ENCODE results near the gene FMNL1. TPM values are rescaled to one million over a fixed set of nuclear protein-coding genes. Genes with fewer than 3 reads are reported as not detected.

The FMNL1 gene
- total and polyA plus RNA-seq, 10 of the 15 experiments (the other 5 are each of a cell fraction or from before 2014, with no cell fraction given), result 3.3 to 108 (median 19.5) TPM

DNA sequence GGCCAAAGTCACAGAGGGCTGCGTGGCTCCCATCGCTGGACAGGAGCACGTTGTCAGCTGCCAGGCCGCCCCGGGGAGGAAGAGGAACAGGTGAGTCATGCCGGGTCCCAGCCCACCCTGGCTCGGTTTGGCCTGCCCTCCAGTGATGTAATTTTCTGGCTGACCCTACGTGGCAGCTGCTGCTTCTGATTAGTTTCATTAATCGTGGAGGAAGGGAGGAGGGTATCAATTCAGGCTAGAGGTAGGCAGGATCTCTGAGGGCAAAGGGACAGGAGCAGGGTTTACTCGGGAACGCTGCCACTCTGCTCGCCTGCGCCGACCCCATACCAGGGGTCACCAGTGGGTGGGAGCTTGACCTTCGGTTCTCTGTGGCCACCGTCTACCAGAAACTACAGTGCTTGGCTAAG lies 51.9 kb downstream of the FMNL1 start:
- SMC1A ChIA-PET (ENCODE audit: uncharacterized antibody, unreplicated experiment), result interaction anchor here (1.1 to 6.0 kb wide), 2 partner anchors 54 to 113 kb away, joined by 3 to 184 read pairs; no protein-coding TSS in a partner anchor
- CTCF ChIA-PET, result interaction anchor here (1.7 to 10.7 kb wide), 4 partner anchors 38 to 114 kb away, joined by 3 to 291 read pairs (median 149); partner anchors contain the start of genes FMNL1 and MAP3K14
- no peak overlapping the region for H3K4me2 ChIP-seq (ENCODE audit: control insufficient read depth, insufficient read depth)
- BruUV-seq (replicated peaks), result no TSS peak
- ATAC-seq (no peak), DNase-seq (ENCODE audit: low read depth, low spot score) (no peak), FAIRE-seq (no peak)
- H3K9ac ChIP-seq (ENCODE audit: control insufficient read depth, insufficient read depth, low read length), result no peak overlapping the region
- RAD21 ChIA-PET (ENCODE audit: unreplicated experiment), result interaction anchor here (1.6 kb wide), 1 partner anchor 55 kb away, joined by 3 read pairs; no protein-coding TSS in a partner anchor
- POLR2A ChIA-PET, result no interaction called here
- no peaks in the 10 kb centered on the region for H3K9me3 ChIP-seq (replicated peaks; ENCODE audit: control insufficient read depth, insufficient read depth, low read length)
- TF ChIP-seq SP1 (IDR thresholded peaks at IDR 0.05; ENCODE audit: low read depth, low read length) (no peak), ZNF207 (IDR thresholded peaks at IDR 0.05; ENCODE audit: borderline replicate concordance) (no peak), EZH2 (IDR thresholded peaks at IDR 0.05; ENCODE audit: borderline replicate concordance, control insufficient read depth, low read depth, low read length) (no peak), NFYA (IDR thresholded peaks at IDR 0.05; ENCODE audit: borderline replicate concordance, low read depth, low read length) (no peak), ETV6 (conservative IDR thresholded peaks at IDR 0.05 in 1 of 2, IDR thresholded peaks at IDR 0.05 in 1 of 2; ENCODE audit: borderline replicate concordance in 1 of 2, low read depth in 1 of 2) (no peak), EGR1 (IDR thresholded peaks at IDR 0.05; ENCODE audit: borderline replicate concordance in 1 of 2, low read depth in 2 of 2, low read length in 2 of 2) (no peak), ASH2L (IDR thresholded peaks at IDR 0.05; ENCODE audit: borderline replicate concordance, low read depth) (no peak), ZNF274 (IDR thresholded peaks at IDR 0.05; ENCODE audit: insufficient read depth, insufficient read length) (no peak), HDAC6 (IDR thresholded peaks at IDR 0.05; ENCODE audit: unreplicated experiment) (no peak)
- TF ChIP-seq, protein P1, sequence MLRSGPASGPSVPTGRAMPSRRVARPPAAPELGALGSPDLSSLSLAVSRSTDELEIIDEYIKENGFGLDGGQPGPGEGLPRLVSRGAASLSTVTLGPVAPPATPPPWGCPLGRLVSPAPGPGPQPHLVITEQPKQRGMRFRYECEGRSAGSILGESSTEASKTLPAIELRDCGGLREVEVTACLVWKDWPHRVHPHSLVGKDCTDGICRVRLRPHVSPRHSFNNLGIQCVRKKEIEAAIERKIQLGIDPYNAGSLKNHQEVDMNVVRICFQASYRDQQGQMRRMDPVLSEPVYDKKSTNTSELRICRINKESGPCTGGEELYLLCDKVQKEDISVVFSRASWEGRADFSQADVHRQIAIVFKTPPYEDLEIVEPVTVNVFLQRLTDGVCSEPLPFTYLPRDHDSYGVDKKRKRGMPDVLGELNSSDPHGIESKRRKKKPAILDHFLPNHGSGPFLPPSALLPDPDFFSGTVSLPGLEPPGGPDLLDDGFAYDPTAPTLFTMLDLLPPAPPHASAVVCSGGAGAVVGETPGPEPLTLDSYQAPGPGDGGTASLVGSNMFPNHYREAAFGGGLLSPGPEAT (IDR thresholded peaks at IDR 0.05; ENCODE audit: low read depth), result no peak
- peaks cover 32 to 41% of the 10 kb centered on the region in 2 experiments for H3K36me3 ChIP-seq (ENCODE audit: control insufficient read depth in 2 of 2, insufficient read depth in 2 of 2, low read length in 1 of 2)
- intact Hi-C loops (cut with micrococcal nuclease; ENCODE audit: unreplicated experiment), result no loop called here
- H3K27me3 ChIP-seq (replicated peaks in 1 of 2; ENCODE audit: control insufficient read depth in 2 of 2, insufficient read depth in 2 of 2, low read length in 1 of 2), result no peaks in the 10 kb centered on the region
- 91% methylated on average over 16 of the region's 16 CpGs for WGBS (ENCODE audit: insufficient coverage, insufficient replicate concordance, low lambda C conversion rate, missing lambda C conversion rate)
- H3K27ac ChIP-seq (ENCODE audit: control insufficient read depth, insufficient read depth), result no peak overlapping the region
- H3K4me3 ChIP-seq, result no peak overlapping the region
- H3K79me2 ChIP-seq (ENCODE audit: control insufficient read depth, insufficient read depth, low read length), result no peaks in the 10 kb centered on the region
- no peaks in the 10 kb centered on the region for H4K20me1 ChIP-seq (ENCODE audit: control insufficient read depth, insufficient read depth)
- no peak overlapping the region for H2AFZ ChIP-seq (ENCODE audit: control insufficient read depth, low read depth, low read length)
- peaks cover 8% of the 10 kb centered on the region; the same call in 1 of the 2 replicates for H3K4me1 ChIP-seq (ENCODE audit: control insufficient read depth, insufficient read depth, low read length)
- in situ Hi-C loops (cut with MboI), result loop anchor here (25.0 kb wide), 1 partner anchor 339 kb away; no protein-coding TSS in a partner anchor
